ENCODE results near the gene TEAD2.
A peak's percentile ranks its signal among the peaks of the same experiment; 100 is the strongest.

The TEAD2 gene

GRCh38 chr19:49349567-49349966 lies 12.6 kb downstream of the TEAD2 start:
- Histone ChIP-seq H3K4me1 (no peaks in the 10 kb centered on the region), H4K20me1 (no peaks in the 10 kb centered on the region), H3K9me3 (no peaks in the 10 kb centered on the region), H3K4me3 (no peak overlapping the region), H3K4me2 (no peak overlapping the region), H3K27ac (no peak overlapping the region), H3K27me3 (peaks cover 9% of the 10 kb centered on the region), H3K36me3 (no peaks in the 10 kb centered on the region), H3K9ac (no peak overlapping the region)
- TF ChIP-seq Cebpa-rat (IDR thresholded peaks at IDR 0.05) = no peak

GRCh38 chr19:49348305-49349189 lies 13.7 kb downstream of the TEAD2 start:
- H3K27me3 ChIP-seq = peaks cover 17% of the 10 kb centered on the region; the same call in 1 of the 2 replicates
- no peak overlapping the region for H3K27ac ChIP-seq
- no peaks in the 10 kb centered on the region for H3K4me1 ChIP-seq
- H3K36me3 ChIP-seq = no peaks in the 10 kb centered on the region
- H3K4me2 ChIP-seq = no peak overlapping the region
- TF ChIP-seq Cebpa-rat (IDR thresholded peaks at IDR 0.05) = no peak
- no peak overlapping the region for H3K4me3 ChIP-seq
- H4K20me1 ChIP-seq = no peaks in the 10 kb centered on the region
- H3K9me3 ChIP-seq = no peaks in the 10 kb centered on the region
- no peak overlapping the region for H3K9ac ChIP-seq

GRCh38 chr19:49347835-49348234 lies 14.4 kb downstream of the TEAD2 start:
- no peaks in the 10 kb centered on the region for H3K36me3 ChIP-seq
- no peaks in the 10 kb centered on the region for H3K9me3 ChIP-seq
- H3K4me3 ChIP-seq = no peak overlapping the region
- TF ChIP-seq Cebpa-rat (IDR thresholded peaks at IDR 0.05) = no peak
- no peak overlapping the region for H3K4me2 ChIP-seq
- no peak overlapping the region for H3K27ac ChIP-seq
- H3K4me1 ChIP-seq = no peaks in the 10 kb centered on the region
- H3K27me3 ChIP-seq = peaks cover 22% of the 10 kb centered on the region
- H4K20me1 ChIP-seq = peaks cover 4% of the 10 kb centered on the region; the same call in 1 of the 2 replicates
- H3K9ac ChIP-seq = no peak overlapping the region

GRCh38 chr19:49347191-49347590 lies 15.0 kb downstream of the TEAD2 start:
- Histone ChIP-seq H4K20me1 (peaks cover 6% of the 10 kb centered on the region; the same call in 1 of the 2 replicates), H3K4me2 (no peak overlapping the region), H3K4me3 (no peak overlapping the region), H3K9me3 (no peaks in the 10 kb centered on the region), H3K36me3 (no peaks in the 10 kb centered on the region), H3K27me3 (peaks cover 28% of the 10 kb centered on the region), H3K4me1 (peaks cover 3% of the 10 kb centered on the region; the same call in 1 of the 2 replicates), H3K27ac (no peak overlapping the region), H3K9ac (no peak overlapping the region)
- TF ChIP-seq Cebpa-rat (IDR thresholded peaks at IDR 0.05) = no peak

- H3K9ac ChIP-seq = no peak overlapping the region
- no peak overlapping the region for H3K27ac ChIP-seq
- H3K4me1 ChIP-seq = peaks cover 25% of the 10 kb centered on the region
- no peak for TF ChIP-seq Cebpa-rat (IDR thresholded peaks at IDR 0.05)
- peaks cover 37% of the 10 kb centered on the region for H3K27me3 ChIP-seq
- H4K20me1 ChIP-seq = peaks cover 18% of the 10 kb centered on the region
- no peak overlapping the region for H3K4me2 ChIP-seq
- H3K9me3 ChIP-seq = no peaks in the 10 kb centered on the region
- H3K4me3 ChIP-seq = no peak overlapping the region
- no peaks in the 10 kb centered on the region for H3K36me3 ChIP-seq
Measured at GRCh38 chr19:49344505-49345423, 17.5 kb downstream of the TEAD2 start.

GRCh38 chr19:49343123-49343522 lies 19.1 kb downstream of the TEAD2 start:
- no peak for TF ChIP-seq Cebpa-rat (IDR thresholded peaks at IDR 0.05)
- Histone ChIP-seq H3K9ac (no peak overlapping the region), H3K36me3 (no peaks in the 10 kb centered on the region), H3K4me3 (no peak overlapping the region), H4K20me1 (peaks cover 23% of the 10 kb centered on the region), H3K27me3 (peaks cover 37% of the 10 kb centered on the region), H3K4me1 (peaks cover 32% of the 10 kb centered on the region), H3K27ac (no peak overlapping the region), H3K9me3 (no peaks in the 10 kb centered on the region; the same call in 1 of the 2 replicates), H3K4me2 (no peak overlapping the region)

GRCh38 chr19:49342291-49342721 lies 19.9 kb downstream of the TEAD2 start:
- H3K27ac ChIP-seq = no peak overlapping the region
- peaks cover 37% of the 10 kb centered on the region for H3K27me3 ChIP-seq

GRCh38 chr19:49340865-49341718 lies 21.1 kb downstream of the TEAD2 start:
- H3K9ac ChIP-seq = no peak overlapping the region
- H3K4me2 ChIP-seq = peak overlapping the region; percentile 84
- H3K9me3 ChIP-seq = no peaks in the 10 kb centered on the region; the same call in 1 of the 2 replicates
- H3K4me1 ChIP-seq = peaks cover 43% of the 10 kb centered on the region
- H3K27me3 ChIP-seq = peaks cover 39% of the 10 kb centered on the region
- H4K20me1 ChIP-seq = peaks cover 23% of the 10 kb centered on the region
- no peak overlapping the region for H3K27ac ChIP-seq
- H3K4me3 ChIP-seq = peak overlapping the region; percentile 25
- H3K36me3 ChIP-seq = no peaks in the 10 kb centered on the region
- no peak for TF ChIP-seq Cebpa-rat (IDR thresholded peaks at IDR 0.05)

More at GRCh38 chr19:49342291-49342721, 19.9 kb downstream of the TEAD2 start:
- Histone ChIP-seq H3K36me3 (no peaks in the 10 kb centered on the region), H3K4me1 (peaks cover 32% of the 10 kb centered on the region), H3K4me3 (no peak overlapping the region), H3K9ac (no peak overlapping the region), H3K9me3 (no peaks in the 10 kb centered on the region; the same call in 1 of the 2 replicates), H4K20me1 (peaks cover 23% of the 10 kb centered on the region), H3K4me2 (no peak overlapping the region; the same call in 1 of the 2 replicates)
- TF ChIP-seq Cebpa-rat (IDR thresholded peaks at IDR 0.05) = no peak
